Measurements from ENCODE around the gene CYSRT1.

Gene CYSRT1

DNA sequence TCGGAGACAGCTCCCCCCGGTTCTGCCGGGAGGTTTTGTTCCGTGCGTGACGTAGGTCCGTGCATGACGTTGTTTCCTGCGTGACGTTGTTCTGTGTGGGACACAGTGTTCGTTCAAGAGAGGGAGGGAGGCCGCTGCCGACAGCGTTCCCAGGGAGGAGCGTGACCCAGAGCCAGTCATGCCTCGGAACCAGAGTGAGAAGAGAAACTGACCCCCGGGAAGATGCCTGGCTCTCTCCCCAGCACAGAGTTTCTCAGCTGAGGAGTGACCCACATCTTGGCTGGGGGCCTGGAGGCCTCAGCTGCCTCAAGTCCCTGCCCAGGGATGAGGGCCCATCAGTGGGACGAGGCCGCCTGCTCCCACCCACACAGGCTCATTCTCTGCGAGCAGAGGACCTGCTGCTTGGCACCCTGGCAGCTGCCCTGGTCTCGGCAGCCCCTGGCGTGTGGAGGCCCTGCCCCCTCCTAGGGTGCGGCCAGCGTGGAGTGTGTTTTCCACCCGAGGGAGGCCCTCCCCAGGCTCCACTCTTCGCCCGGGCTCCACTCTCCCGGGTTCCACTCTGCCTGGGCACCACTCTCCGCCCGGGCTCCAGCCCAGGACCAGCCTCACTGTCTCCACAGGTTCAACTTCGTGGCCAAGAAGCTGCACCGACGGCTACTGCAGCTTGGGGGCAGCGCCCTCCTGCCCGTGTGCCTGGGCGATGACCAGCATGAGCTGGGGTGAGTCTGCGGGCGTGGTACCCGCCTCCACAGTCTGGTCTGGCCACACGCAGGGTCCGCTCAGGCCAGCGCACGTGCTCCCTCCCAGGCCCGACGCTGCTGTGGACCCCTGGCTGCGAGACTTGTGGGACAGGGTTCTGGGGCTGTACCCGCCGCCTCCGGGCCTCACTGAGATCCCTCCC, 11.6 kb upstream of the CYSRT1 start:
- DNase-seq, result no peak

DNA sequence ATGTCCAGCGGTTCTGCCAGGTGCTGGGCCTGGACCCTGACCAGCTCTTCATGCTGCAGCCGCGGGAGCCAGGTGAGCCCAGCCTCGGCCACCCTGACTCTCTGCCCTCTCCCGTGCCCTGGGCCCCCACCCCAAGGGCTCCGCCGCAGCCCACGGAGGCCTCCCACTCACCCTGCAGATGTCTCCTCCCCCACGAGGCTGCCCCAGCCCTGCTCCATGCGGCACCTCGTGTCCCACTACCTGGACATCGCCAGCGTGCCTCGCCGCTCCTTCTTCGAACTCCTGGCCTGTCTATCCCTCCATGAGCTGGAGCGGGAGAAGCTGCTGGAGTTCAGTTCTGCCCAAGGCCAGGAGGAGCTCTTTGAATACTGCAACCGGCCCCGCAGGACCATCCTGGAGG, 10.4 kb upstream of the CYSRT1 start:
- no peak for DNase-seq

DNA sequence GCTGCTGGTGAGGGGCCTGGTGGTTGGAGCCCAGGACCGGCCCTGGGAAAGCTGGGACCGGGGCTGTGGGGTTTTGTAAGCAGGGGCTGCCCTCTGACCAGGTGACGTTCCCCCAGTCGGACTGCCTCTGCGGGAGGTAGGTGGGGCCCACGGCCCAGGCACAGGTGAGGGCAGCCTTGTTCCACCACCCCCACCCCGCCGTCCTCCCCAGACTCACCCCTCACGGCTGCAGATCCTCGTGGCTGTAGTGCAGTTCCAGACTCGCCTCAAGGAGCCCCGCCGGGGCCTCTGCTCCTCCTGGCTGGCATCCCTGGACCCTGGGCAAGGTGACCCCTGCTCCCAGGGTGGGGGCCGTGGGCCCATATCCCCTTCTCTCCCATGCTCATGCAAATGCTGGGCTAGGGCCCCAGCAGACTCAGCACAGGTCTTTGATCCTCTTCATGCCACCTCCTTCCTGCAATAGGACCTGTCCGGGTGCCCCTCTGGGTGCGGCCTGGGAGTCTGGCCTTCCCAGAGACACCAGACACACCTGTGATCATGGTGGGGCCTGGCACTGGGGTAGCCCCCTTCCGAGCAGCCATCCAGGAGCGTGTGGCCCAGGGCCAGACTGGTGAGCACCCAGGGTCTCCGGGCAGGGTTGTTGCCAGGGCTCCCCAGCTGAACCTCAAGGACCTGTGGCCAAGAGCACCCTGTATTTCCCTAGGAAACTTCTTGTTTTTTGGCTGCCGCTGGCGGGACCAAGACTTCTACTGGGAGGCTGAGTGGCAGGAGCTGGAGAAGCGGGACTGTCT, 9.6 kb upstream of the CYSRT1 start:
- DNase-seq, result no peak

DNA sequence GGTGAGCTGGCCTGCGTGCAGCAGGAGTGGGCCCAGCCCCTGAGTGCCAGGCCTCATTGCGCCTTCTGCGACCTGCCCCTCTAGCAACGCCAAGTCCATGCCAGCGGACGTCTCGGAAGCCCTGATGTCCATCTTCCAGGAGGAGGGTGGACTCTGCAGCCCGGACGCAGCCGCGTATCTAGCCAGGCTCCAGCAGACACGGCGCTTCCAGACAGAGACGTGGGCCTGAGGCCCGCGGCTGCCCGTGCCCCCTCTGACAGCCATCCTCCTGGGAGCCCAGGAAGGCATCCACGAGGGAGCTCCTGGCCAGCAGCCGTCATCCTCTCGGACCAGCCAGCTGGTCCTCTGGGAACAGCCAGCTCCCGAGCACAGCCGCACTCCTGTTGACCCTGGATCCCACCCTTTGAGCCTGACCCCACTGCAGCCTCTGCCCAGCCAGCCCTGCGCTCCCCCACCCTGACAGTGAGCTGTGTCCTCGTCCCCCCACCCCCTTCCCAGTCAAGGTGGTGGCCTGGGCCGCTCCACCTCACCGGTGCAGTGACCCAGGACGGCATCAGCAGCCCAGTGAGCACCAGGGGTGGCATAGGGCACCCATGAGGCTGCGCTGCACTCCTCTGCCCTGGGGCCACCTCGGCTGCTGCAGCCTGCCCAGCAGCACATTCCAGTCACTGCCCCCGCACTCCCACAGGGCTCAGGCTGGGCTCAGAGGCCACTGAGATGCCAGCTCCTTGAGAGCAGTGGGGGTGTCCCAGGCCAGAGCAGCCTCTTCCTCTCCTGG, 8.6 kb upstream of the CYSRT1 start:
- DNase-seq, result no peak

DNA sequence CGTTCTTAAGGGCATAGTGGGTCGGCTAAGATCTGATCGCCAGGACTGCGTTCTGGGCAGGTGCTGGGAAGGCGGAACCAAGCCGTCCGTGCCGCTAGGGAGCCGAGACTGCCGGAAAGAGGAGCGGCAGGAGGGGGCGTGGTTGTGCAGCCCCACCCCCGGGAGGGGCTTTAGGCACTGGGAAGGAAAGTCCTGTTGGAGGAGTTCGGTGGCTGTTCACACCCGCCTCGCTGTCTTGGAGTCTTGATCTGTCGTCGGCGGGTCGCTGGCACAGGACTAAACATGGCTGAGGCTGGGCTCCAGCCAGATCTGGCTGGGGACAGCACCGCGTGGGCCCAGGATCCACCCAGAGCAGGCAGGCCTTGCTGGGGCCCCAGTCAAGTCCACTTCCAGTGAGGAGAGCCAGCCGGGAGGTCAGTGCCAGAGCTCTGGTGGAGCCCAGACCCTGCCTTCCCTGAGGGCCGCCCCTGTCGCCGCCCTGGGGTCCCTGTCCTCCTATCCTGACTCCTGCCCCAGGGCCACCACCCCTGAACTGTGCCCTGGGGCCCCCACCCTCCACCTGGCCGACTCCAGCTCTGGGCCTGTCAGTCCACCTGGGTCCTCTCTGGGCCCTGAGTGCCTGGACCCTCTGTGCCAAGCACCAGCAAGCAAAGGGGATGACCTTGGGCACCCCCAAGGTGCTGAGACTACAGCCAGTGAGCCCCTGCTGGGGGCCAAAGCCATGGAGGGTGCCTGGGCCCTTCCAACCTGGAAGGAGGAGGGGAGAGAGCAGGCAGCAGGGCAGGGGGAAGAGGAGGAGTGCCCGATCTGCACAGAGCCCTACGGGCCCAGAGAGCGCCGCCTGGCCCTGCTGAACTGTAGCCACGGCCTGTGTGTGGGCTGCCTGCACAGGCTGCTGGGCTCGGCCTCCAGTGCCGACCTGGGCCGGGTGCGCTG, 7.4 kb upstream of the CYSRT1 start:
- no peak for DNase-seq

- DNase-seq, result no peak
These were observed 6.7 kb upstream of the CYSRT1 start for GRCh38 chr9:137218212-137218753.

DNA sequence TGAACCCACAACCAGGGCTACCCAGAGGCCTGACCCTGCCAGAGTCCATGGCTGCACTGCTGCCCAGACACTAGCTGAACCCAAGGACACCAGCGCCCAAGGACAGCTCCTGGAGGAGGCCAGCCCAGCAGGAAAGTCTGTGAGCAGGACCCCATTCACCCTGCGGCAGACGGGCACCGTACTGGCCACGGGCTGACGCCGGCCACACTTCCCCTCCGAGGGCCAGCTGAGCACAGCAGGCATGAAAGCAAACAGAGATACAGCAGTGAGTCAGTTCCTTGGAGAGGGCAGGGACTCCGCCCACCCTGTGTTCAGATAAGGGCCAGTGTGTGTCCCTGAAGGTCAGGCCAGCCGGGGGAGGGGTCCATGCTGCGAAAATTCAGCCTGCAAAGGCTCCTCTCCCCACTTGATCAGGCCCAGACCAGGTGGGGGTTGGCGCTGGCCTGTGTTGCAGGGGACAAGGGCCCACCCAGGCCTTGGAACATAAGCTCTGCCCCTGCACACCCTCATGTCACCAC, 6.2 kb upstream of the CYSRT1 start:
- no peak for DNase-seq

- DNase-seq, result no peak
These were observed 5.1 kb upstream of the CYSRT1 start for GRCh38 chr9:137219757-137220316.

- no peak for DNase-seq
These were observed 4.5 kb upstream of the CYSRT1 start for GRCh38 chr9:137220317-137221094.

DNA sequence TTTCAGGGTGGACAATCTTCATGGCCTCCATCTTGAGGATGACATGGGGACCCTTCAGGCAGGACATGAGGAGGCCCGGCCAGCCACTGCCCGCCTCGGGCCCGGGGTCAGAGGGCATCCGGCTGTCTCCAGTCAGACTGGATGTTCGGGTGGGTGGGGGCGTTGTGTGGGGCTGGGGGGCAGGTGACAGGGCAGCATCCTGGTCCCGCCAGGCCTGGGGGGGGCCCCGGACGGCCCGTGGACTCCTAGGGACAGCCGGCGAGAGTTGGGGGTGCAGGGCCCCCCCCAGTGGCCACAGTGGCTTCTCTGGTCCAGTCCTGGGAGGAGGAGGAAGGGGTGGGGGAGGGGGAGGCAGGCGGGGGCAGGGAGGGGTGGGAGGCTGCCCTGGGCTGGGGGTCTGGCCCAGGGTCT, 3.9 kb upstream of the CYSRT1 start:
- no peak for DNase-seq

DNA sequence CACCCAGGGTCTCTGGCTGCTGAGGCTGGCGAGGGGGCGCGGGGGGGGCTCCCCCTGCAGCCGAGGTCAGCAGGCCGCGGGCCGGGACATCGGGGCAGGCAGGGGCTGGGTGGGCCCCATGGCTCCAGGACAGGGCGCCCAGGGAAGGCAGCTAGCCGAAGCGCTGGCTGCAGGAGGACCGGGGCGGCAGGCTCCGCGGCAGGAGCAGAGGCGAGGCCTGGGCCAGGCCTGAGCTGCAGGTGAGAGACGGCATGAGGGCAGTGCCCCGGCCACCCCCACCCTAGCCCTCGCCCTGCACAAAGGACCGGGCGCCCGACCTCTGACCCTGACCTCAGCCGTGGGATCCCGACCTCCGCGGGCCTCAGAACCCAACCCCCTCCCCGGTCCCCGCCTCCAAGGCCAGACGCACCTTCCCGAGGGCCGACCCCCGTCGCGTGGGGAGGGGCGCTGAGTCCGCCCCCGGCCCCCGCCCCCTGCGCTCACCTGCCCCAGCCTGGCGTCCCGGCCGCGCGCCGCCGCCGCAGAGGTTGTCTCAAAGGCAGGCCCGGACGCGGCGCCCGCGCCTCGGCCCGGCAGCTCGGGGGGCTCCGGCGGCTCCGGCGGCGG, 3.4 kb upstream of the CYSRT1 start:
- DNase-seq, result no peak

DNA sequence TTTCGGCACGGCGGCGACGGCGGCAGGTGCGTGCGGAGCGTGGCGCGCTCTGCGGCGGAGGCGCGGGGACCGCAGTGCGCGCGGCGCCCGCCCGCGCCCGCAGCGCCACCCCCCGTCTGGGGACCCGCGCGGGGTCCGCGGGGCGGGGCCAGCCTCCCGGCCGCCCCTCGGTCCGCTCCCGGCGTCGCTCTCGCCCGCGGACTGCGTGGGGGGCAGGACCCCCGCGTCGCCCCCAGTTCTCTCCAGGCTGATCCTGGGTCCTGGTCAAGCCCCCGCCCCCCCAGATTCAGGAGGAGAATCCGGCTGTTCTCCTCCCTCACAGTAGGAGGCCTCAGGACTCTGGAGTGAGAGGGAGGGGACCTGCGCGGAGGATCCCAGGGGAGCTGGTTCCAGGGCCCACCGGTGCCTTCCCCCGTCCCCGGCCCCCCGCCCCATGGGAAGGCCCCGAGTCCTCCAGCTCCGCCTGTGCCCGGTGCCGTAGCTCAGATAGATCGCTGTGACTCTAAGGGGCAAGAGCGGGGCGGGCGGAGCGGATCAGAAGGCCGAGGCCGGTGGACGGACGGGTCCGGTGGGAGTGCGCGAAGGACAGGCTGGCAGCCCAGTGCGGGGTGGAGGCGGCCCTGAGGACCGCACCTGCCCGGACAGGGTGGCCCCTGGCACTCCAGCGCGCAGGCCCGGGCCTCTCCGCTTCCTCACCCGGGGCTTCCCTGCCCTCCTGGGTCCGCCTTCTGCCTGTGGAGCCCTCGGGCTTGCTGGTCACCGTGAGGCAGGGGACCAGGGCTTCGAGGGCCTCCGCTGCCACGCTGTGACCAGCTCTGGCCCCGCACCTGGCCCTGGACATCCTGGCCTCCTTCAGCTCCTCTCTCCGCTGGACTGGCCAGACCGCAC, 2.5 kb upstream of the CYSRT1 start, which contains the start of gene RNF208:
TSS of gene RNF208 (minus strand) at position 51 of the 888 bp plus-strand sequence. CDS start 1,028 bp downstream, outside the sequence.
- no peak for DNase-seq

GRCh38 chr9:137223078-137223970, 1.6 kb upstream of the CYSRT1 start:
- peak; percentile 99 for DNase-seq

GRCh38 chr9:137225699-137226331, 841 bp downstream of the CYSRT1 start:
- DNase-seq, result no peak

GRCh38 chr9:137226338-137227053, 1.5 kb downstream of the CYSRT1 start:
- DNase-seq, result no peak
